ENCODE results near the gene NFIX.

Gene NFIX

DNA sequence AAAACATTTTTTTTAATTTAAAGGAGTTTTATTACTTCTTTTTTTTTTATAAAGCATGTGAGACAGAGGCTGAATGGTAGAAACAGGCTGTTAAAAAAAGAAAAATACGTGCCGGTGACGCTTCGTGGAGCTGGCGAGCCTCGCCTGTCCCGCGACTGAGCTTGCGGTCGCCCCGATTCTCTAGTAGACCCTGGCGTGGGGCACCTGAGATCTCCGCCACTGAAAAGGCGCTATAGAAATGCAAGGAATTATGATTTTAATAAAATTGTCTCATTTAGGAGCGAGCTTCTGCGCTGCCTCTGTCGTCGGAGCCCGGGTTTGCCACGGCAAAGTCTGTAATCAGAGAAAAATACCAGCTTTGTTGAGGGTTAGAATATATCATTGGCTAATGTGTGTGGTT is 18.4 kb downstream of the NFIX start:
- Histone ChIP-seq H3K27me3 (ENCODE audit: low read depth, low read length) (peaks cover 10% of the 10 kb centered on the region), H4K20me1 (ENCODE audit: insufficient read depth, low read length) (no peaks in the 10 kb centered on the region), H3K4me1 (ENCODE audit: low read length) (peaks cover 17% of the 10 kb centered on the region), H3K36me3 (replicated peaks; ENCODE audit: low read depth, low read length) (no peaks in the 10 kb centered on the region), H3K27ac (ENCODE audit: low read length) (no peak overlapping the region), H3K4me3 (ENCODE audit: low read length) (no peak overlapping the region), H3K9ac (ENCODE audit: low read length) (no peak overlapping the region), H3K79me2 (ENCODE audit: low read length) (no peaks in the 10 kb centered on the region), H2AFZ (ENCODE audit: low read depth, low read length) (no peak overlapping the region), H3K4me2 (ENCODE audit: low read length) (no peak overlapping the region), H3K9me3 (ENCODE audit: insufficient read depth, low read length) (no peaks in the 10 kb centered on the region)
- TF ChIP-seq CTCF (IDR thresholded peaks at IDR 0.05; ENCODE audit: low read depth, low read length) = no peak
- TF ChIP-seq EZH2phosphoT487 (IDR thresholded peaks at IDR 0.05; ENCODE audit: low read depth) = no peak

GRCh38 chr19:13014101-13014920 is 19.0 kb downstream of the NFIX start:
- Histone ChIP-seq H3K9me3 (ENCODE audit: insufficient read depth, low read length) (no peaks in the 10 kb centered on the region), H3K36me3 (replicated peaks; ENCODE audit: low read depth, low read length) (no peaks in the 10 kb centered on the region), H2AFZ (ENCODE audit: low read depth, low read length) (no peak overlapping the region), H3K79me2 (ENCODE audit: low read length) (no peaks in the 10 kb centered on the region), H3K27me3 (ENCODE audit: low read depth, low read length) (peaks cover 10% of the 10 kb centered on the region), H3K4me3 (ENCODE audit: low read length) (no peak overlapping the region), H3K27ac (ENCODE audit: low read length) (no peak overlapping the region), H3K4me2 (ENCODE audit: low read length) (no peak overlapping the region), H3K4me1 (ENCODE audit: low read length) (peaks cover 17% of the 10 kb centered on the region), H4K20me1 (ENCODE audit: insufficient read depth, low read length) (no peaks in the 10 kb centered on the region), H3K9ac (ENCODE audit: low read length) (no peak overlapping the region)
- TF ChIP-seq EZH2phosphoT487 (IDR thresholded peaks at IDR 0.05; ENCODE audit: low read depth) = no peak
- no peak for TF ChIP-seq CTCF (IDR thresholded peaks at IDR 0.05; ENCODE audit: low read depth, low read length)

- H3K4me1 ChIP-seq (ENCODE audit: low read length) = peaks cover 17% of the 10 kb centered on the region
- peaks cover 10% of the 10 kb centered on the region for H3K27me3 ChIP-seq (ENCODE audit: low read depth, low read length)
Measured at GRCh38 chr19:13014921-13015280, 19.6 kb downstream of the NFIX start.

More at GRCh38 chr19:13014921-13015280, 19.6 kb downstream of the NFIX start:
- Histone ChIP-seq H3K79me2 (ENCODE audit: low read length) (no peaks in the 10 kb centered on the region), H3K9me3 (ENCODE audit: insufficient read depth, low read length) (no peaks in the 10 kb centered on the region), H3K27ac (ENCODE audit: low read length) (no peak overlapping the region), H3K4me2 (ENCODE audit: low read length) (no peak overlapping the region), H3K9ac (ENCODE audit: low read length) (no peak overlapping the region), H4K20me1 (ENCODE audit: insufficient read depth, low read length) (no peaks in the 10 kb centered on the region), H3K36me3 (replicated peaks; ENCODE audit: low read depth, low read length) (no peaks in the 10 kb centered on the region), H3K4me3 (ENCODE audit: low read length) (no peak overlapping the region), H2AFZ (ENCODE audit: low read depth, low read length) (no peak overlapping the region)
- no peak for TF ChIP-seq CTCF (IDR thresholded peaks at IDR 0.05; ENCODE audit: low read depth, low read length)
- no peak for TF ChIP-seq EZH2phosphoT487 (IDR thresholded peaks at IDR 0.05; ENCODE audit: low read depth)

All from OCI-LY3 (cell line).